ENCODE data around the gene ZNF502.
"Not testable (repeated sequence)": the region's sequence is repeated elsewhere in the genome, so short reads cannot be mapped to it uniquely, and the experiment has no call there.

The ZNF502 gene

GRCh38 chr3:44669760-44670159, 42.7 kb upstream of the ZNF502 start:
- no peak for TF ChIP-seq PATZ1 (CRISPR knock-in tag; IDR thresholded peaks at IDR 0.05; ENCODE audit: borderline replicate concordance)
- TF ChIP-seq ZNF70 (CRISPR knock-in tag; IDR thresholded peaks at IDR 0.05): no peak
- TF ChIP-seq ZC3H10 (CRISPR knock-in tag; IDR thresholded peaks at IDR 0.05): no peak
- no peak for TF ChIP-seq RARB (CRISPR knock-in tag; IDR thresholded peaks at IDR 0.05)
- TF ChIP-seq ARNTL (CRISPR knock-in tag; IDR thresholded peaks at IDR 0.05; ENCODE audit: borderline replicate concordance, low read depth): no peak
- TF ChIP-seq ISL1 (CRISPR knock-in tag; IDR thresholded peaks at IDR 0.05): no peak
- TF ChIP-seq BACH2 (CRISPR knock-in tag; IDR thresholded peaks at IDR 0.05; ENCODE audit: borderline replicate concordance): no peak
- TF ChIP-seq ESRRG (CRISPR knock-in tag; IDR thresholded peaks at IDR 0.05): no peak
- TF ChIP-seq ZFP30 (CRISPR knock-in tag; IDR thresholded peaks at IDR 0.05): no peak
- no peak; the same call in 2 of the 3 replicates for ATAC-seq

- ATAC-seq: not testable (repeated sequence)
Measured at GRCh38 chr3:44673466-44673865, 39.0 kb upstream of the ZNF502 start.

GRCh38 chr3:44674211-44674610, 38.2 kb upstream of the ZNF502 start:
- ATAC-seq: no peak
- TF ChIP-seq ZNF565 (CRISPR knock-in tag; conservative IDR thresholded peaks at IDR 0.05; ENCODE audit: low read depth) (no peak), SNAI2 (CRISPR knock-in tag; IDR thresholded peaks at IDR 0.05) (no peak), POU6F1 (CRISPR knock-in tag; IDR thresholded peaks at IDR 0.05; ENCODE audit: borderline replicate concordance, low read depth) (no peak), CSRNP3 (CRISPR knock-in tag; IDR thresholded peaks at IDR 0.05) (no peak), ZNF70 (CRISPR knock-in tag; IDR thresholded peaks at IDR 0.05) (no peak), TOX (CRISPR knock-in tag; IDR thresholded peaks at IDR 0.05; ENCODE audit: borderline replicate concordance) (no peak), ZFP3 (CRISPR knock-in tag; IDR thresholded peaks at IDR 0.05) (no peak), GLIS3 (CRISPR knock-in tag; IDR thresholded peaks at IDR 0.05) (no peak), TCF4 (CRISPR knock-in tag; IDR thresholded peaks at IDR 0.05; ENCODE audit: borderline replicate concordance) (no peak), ZFP30 (CRISPR knock-in tag; IDR thresholded peaks at IDR 0.05) (no peak), ZNF8 (CRISPR knock-in tag; IDR thresholded peaks at IDR 0.05) (no peak), CREB5 (CRISPR knock-in tag; IDR thresholded peaks at IDR 0.05; ENCODE audit: low read depth) (no peak), BACH2 (CRISPR knock-in tag; IDR thresholded peaks at IDR 0.05; ENCODE audit: borderline replicate concordance) (no peak), ARNTL (CRISPR knock-in tag; IDR thresholded peaks at IDR 0.05; ENCODE audit: borderline replicate concordance, low read depth) (no peak), OSR1 (CRISPR knock-in tag; IDR thresholded peaks at IDR 0.05) (no peak), PPARA (CRISPR knock-in tag; IDR thresholded peaks at IDR 0.05; ENCODE audit: borderline replicate concordance) (no peak), ZC3H10 (CRISPR knock-in tag; IDR thresholded peaks at IDR 0.05) (no peak)

- ATAC-seq: no peak
- no peak for TF ChIP-seq BACH2 (CRISPR knock-in tag; IDR thresholded peaks at IDR 0.05; ENCODE audit: borderline replicate concordance)
- TF ChIP-seq ISL1 (CRISPR knock-in tag; IDR thresholded peaks at IDR 0.05): no peak
- no peak for TF ChIP-seq ESRRG (CRISPR knock-in tag; IDR thresholded peaks at IDR 0.05)
- TF ChIP-seq CREB5 (CRISPR knock-in tag; IDR thresholded peaks at IDR 0.05; ENCODE audit: low read depth): no peak
- no peak for TF ChIP-seq POU6F1 (CRISPR knock-in tag; IDR thresholded peaks at IDR 0.05; ENCODE audit: borderline replicate concordance, low read depth)
Measured at GRCh38 chr3:44678480-44679116, 33.9 kb upstream of the ZNF502 start.

Data from SK-N-SH treated with all-trans-retinoic acid at 6 μM for 48 hours (cell line).